NCI-H128 (cell line): ENCODE measurements around the gene WDR19.

Experiments
- DNase-seq: peaks from one replicate; lab custom pipeline; 2025; ENCODE audit not compliant: unreplicated experiment; lab: John Stamatoyannopoulos, UW

WDR19 gene

GRCh38 chr4:39295784-39296183, 113.5 kb downstream of the WDR19 start:
- DNase-seq, result no peak

GRCh38 chr4:39302901-39303300, 120.6 kb downstream of the WDR19 start:
- DNase-seq, result no peak

GRCh38 chr4:39303871-39304270, 121.5 kb downstream of the WDR19 start:
- DNase-seq, result no peak

- DNase-seq, result no peak
These were observed 122.3 kb downstream of the WDR19 start for GRCh38 chr4:39304651-39305050.

GRCh38 chr4:39305912-39306677, 123.8 kb downstream of the WDR19 start:
- no peak for DNase-seq

GRCh38 chr4:39308611-39309010, 126.3 kb downstream of the WDR19 start:
- DNase-seq, result no peak

GRCh38 chr4:39312816-39313215, 130.5 kb downstream of the WDR19 start:
- DNase-seq, result no peak

GRCh38 chr4:39319676-39320075, 137.3 kb downstream of the WDR19 start:
- no peak for DNase-seq

- DNase-seq, result no peak
These were observed 138.2 kb downstream of the WDR19 start for GRCh38 chr4:39320381-39321115.

- DNase-seq, result no peak
These were observed 141.5 kb downstream of the WDR19 start for GRCh38 chr4:39323821-39324220.

GRCh38 chr4:39324446-39324845, 142.1 kb downstream of the WDR19 start:
- DNase-seq, result no peak

GRCh38 chr4:39324897-39325613, 142.7 kb downstream of the WDR19 start:
- no peak for DNase-seq

- no peak for DNase-seq
These were observed 144.2 kb downstream of the WDR19 start for GRCh38 chr4:39326468-39326977.

- DNase-seq, result no peak
These were observed 148.0 kb downstream of the WDR19 start for GRCh38 chr4:39330353-39330752.

GRCh38 chr4:39331191-39331590, 148.9 kb downstream of the WDR19 start:
- no peak for DNase-seq
